ENCODE measurements around the gene MYG1.

DNA sequence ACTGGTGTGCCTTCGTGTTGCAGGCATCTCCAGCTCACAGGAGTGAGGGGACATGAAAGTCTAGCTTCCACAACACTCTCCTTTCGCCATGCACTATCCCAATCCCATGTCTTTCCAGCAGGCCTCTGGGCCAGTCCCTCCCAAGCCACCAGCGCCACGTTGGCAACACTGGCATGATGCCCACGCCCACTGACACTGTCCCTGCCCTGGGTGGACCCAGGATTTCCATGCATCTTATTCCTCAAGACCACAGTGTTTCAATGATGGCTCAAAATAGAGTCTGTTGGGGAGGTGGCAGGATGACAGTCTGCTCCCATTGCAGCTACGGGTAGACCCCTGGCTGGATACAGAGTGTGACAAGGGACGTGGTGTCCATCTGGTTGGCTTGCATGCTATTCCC is 34.4 kb downstream of the MYG1 start:
- TF ChIP-seq, protein P1, sequence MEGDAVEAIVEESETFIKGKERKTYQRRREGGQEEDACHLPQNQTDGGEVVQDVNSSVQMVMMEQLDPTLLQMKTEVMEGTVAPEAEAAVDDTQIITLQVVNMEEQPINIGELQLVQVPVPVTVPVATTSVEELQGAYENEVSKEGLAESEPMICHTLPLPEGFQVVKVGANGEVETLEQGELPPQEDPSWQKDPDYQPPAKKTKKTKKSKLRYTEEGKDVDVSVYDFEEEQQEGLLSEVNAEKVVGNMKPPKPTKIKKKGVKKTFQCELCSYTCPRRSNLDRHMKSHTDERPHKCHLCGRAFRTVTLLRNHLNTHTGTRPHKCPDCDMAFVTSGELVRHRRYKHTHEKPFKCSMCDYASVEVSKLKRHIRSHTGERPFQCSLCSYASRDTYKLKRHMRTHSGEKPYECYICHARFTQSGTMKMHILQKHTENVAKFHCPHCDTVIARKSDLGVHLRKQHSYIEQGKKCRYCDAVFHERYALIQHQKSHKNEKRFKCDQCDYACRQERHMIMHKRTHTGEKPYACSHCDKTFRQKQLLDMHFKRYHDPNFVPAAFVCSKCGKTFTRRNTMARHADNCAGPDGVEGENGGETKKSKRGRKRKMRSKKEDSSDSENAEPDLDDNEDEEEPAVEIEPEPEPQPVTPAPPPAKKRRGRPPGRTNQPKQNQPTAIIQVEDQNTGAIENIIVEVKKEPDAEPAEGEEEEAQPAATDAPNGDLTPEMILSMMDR (IDR thresholded peaks at IDR 0.05 in 4 of 5, conservative IDR thresholded peaks at IDR 0.05 in 1 of 5): no peak
- TF ChIP-seq POLR2A (IDR thresholded peaks at IDR 0.05): no peak

Data from gastrocnemius medialis (tissue), 4 donors.